H1 (cell line): Measurements from ENCODE around the gene SSU72. TPM values are rescaled to one million over a fixed set of nuclear protein-coding genes. Genes with fewer than 3 reads are reported as not detected.

Experiments
- CTCF ChIA-PET: fragments of 300-600 bp; sonication (Branson Sonifier 250); formaldehyde crosslinking; loops from one replicate; lab custom pipeline; 2021; ENCODE audit not compliant: partially characterized antibody; lab: Charles Lee
- POLR2A ChIA-PET: fragments of 300-600 bp; sonication (Branson Sonifier 250); formaldehyde crosslinking; loops from one replicate; lab custom pipeline; 2021; ENCODE audit warnings: inconsistent platforms; ENCODE audit not compliant: partially characterized antibody; lab: Charles Lee
- DNase-seq, 2 experiments: peaks; one replicate each; pipeline versions ENCODE4 v3.0.0 to v3.0.0-alpha.2; 2010 to 2022; ENCODE audit warnings: low spot score in 2 of 2, low read depth in 1 of 2, mixed read lengths in 1 of 2
- FAIRE-seq: peaks from 2 replicates; lab custom pipeline; 2011; peaks lifted over from hg19 to GRCh38; lab: Jason Lieb, UNC
- H2AFZ ChIP-seq: 2 replicates; pipeline ENCODE4 v1.8.1; 2012; ENCODE audit warnings: low read length, inconsistent platforms
- H2AK5ac ChIP-seq: 2 replicates; pipeline ENCODE4 v1.6.1; 2013; ENCODE audit warnings: low read depth, low read length
- H2BK120ac ChIP-seq: replicated peaks from 2 replicates; pipeline ENCODE3; 2013; ENCODE audit warnings: low read depth, low read length, inconsistent platforms
- H2BK12ac ChIP-seq: 2 replicates; pipeline ENCODE4 v1.6.1; 2013; ENCODE audit warnings: low read depth, low read length
- H2BK15ac ChIP-seq: 2 replicates; pipeline ENCODE4 v1.6.1; 2013; ENCODE audit warnings: low read length
- H2BK20ac ChIP-seq: 2 replicates; pipeline ENCODE4 v1.6.1; 2013; ENCODE audit warnings: low read length
- H2BK5ac ChIP-seq: 2 replicates; pipeline ENCODE4 v1.6.1; 2013; ENCODE audit warnings: low read depth, low read length
- H3K14ac ChIP-seq: 2 replicates; pipeline ENCODE4 v1.6.1; 2013; ENCODE audit warnings: inconsistent platforms; ENCODE audit not compliant: insufficient read length
- H3K18ac ChIP-seq: 2 replicates; pipeline ENCODE4 v1.6.1; 2013; ENCODE audit warnings: low read length; ENCODE audit errors: extremely low read depth
- H3K23ac ChIP-seq: 2 replicates; pipeline ENCODE4 v1.6.1; 2013; ENCODE audit warnings: inconsistent platforms; ENCODE audit not compliant: insufficient read length
- H3K23me2 ChIP-seq: 2 replicates; pipeline ENCODE4 v1.6.1; 2013; ENCODE audit warnings: low read depth, low read length
- H3K27ac ChIP-seq: 2 replicates; pipeline ENCODE4 v1.6.1; 2011; ENCODE audit warnings: low read depth, low read length, inconsistent platforms
- H3K27me3 ChIP-seq, 4 experiments: replicated peaks in 1 of 4; 1 replicate in 1 of 4; 2 replicates in 3 of 4; pipeline versions ENCODE4 v1.6.1 to v1.8.1; 2011 to 2013; ENCODE audit warnings: low read length in 3 of 4, mild to moderate bottlenecking in 3 of 4, inconsistent platforms in 2 of 4, mixed read lengths in 2 of 4, moderate library complexity in 1 of 4; ENCODE audit not compliant: control insufficient read depth in 3 of 4, insufficient read depth in 3 of 4; ENCODE audit errors: extremely low read depth in 1 of 4
- H3K36me3 ChIP-seq, 4 experiments: 2 replicates each; pipeline versions ENCODE4 v1.6.1 to v1.8.1; 2011 to 2013; ENCODE audit warnings: mild to moderate bottlenecking in 4 of 4, low read length in 3 of 4, moderate library complexity in 2 of 4, control low read depth in 1 of 4, inconsistent platforms in 1 of 4; ENCODE audit not compliant: insufficient read depth in 4 of 4, control insufficient read depth in 2 of 4
- H3K4ac ChIP-seq: replicated peaks from 2 replicates; pipeline ENCODE3; 2013; ENCODE audit warnings: low read length, low read depth, mixed read lengths, inconsistent platforms; ENCODE audit not compliant: insufficient read length
- H3K4me1 ChIP-seq, 4 experiments: replicated peaks in 1 of 4; 1 replicate in 1 of 4; 2 replicates in 3 of 4; pipeline versions ENCODE4 v1.6.1 to v1.8.1; 2011 to 2013; ENCODE audit warnings: low read length in 3 of 4, inconsistent platforms in 2 of 4, mixed read lengths in 1 of 4; ENCODE audit not compliant: insufficient read depth in 4 of 4, control insufficient read depth in 3 of 4
- H3K4me2 ChIP-seq, 2 experiments: 2 replicates each; pipeline versions ENCODE4 v1.6.1 to v1.8.1; 2011 to 2013; ENCODE audit warnings: low read depth in 2 of 2, low read length in 2 of 2, control low read depth in 1 of 2, inconsistent platforms in 1 of 2, mild to moderate bottlenecking in 1 of 2; ENCODE audit not compliant: insufficient read depth in 1 of 2
- H3K4me3 ChIP-seq, 4 experiments: fragments of 200-600, 300-600 bp in 1 of 4; sonication (generic), shearing (Covaris generic), sonication (Bioruptor Twin) in 1 of 4; 2 replicates each; pipeline versions ENCODE4 v1.5.1 to v1.8.1; 2011 to 2016; ENCODE audit warnings: low read length in 4 of 4, low read depth in 3 of 4, control low read depth in 2 of 4, inconsistent platforms in 2 of 4, mild to moderate bottlenecking in 2 of 4, mixed read lengths in 1 of 4, moderate library complexity in 1 of 4; ENCODE audit not compliant: insufficient read depth in 2 of 4; ENCODE audit errors: extremely low read depth in 1 of 4
- H3K56ac ChIP-seq: replicated peaks from 2 replicates; pipeline ENCODE3; 2013; ENCODE audit warnings: low read depth, mild to moderate bottlenecking, mixed read lengths, low read length, inconsistent platforms; ENCODE audit not compliant: insufficient read length
- H3K79me1 ChIP-seq: 2 replicates; pipeline ENCODE4 v1.6.1; 2013; ENCODE audit warnings: low read depth, low read length, control low read depth
- H3K79me2 ChIP-seq, 2 experiments: 2 replicates each; pipeline versions ENCODE4 v1.6.1 to v1.8.1; 2012 to 2013; ENCODE audit warnings: low read length in 2 of 2, mild to moderate bottlenecking in 2 of 2, inconsistent platforms in 1 of 2; ENCODE audit not compliant: insufficient read depth in 2 of 2, control insufficient read depth in 1 of 2
- H3K9ac ChIP-seq, 4 experiments: replicated peaks in 1 of 4; 1 replicate in 1 of 4; 2 replicates in 3 of 4; pipeline versions ENCODE4 v1.6.1 to v1.8.1; 2011 to 2013; ENCODE audit warnings: low read depth in 3 of 4, low read length in 3 of 4, control low read depth in 2 of 4, mild to moderate bottlenecking in 2 of 4, moderate library complexity in 2 of 4, inconsistent platforms in 1 of 4; ENCODE audit errors: extremely low read depth in 1 of 4
- H3K9me3 ChIP-seq, 2 experiments: 2 replicates each; pipeline versions ENCODE4 v1.6.1 to v1.8.1; 2012 to 2013; ENCODE audit warnings: mild to moderate bottlenecking in 2 of 2, moderate library complexity in 2 of 2, control low read depth in 1 of 2, inconsistent platforms in 1 of 2, low read depth in 1 of 2, low read length in 1 of 2, mixed read lengths in 1 of 2; ENCODE audit not compliant: insufficient read depth in 2 of 2
- H4K20me1 ChIP-seq, 2 experiments: replicated peaks in 1 of 2; 2 replicates each; pipeline versions ENCODE3 to v1.8.1; 2011 to 2013; ENCODE audit warnings: inconsistent platforms in 2 of 2, low read length in 2 of 2, mild to moderate bottlenecking in 1 of 2; ENCODE audit not compliant: insufficient read depth in 2 of 2, control insufficient read depth in 1 of 2
- H4K5ac ChIP-seq: 2 replicates; pipeline ENCODE4 v1.6.1; 2013; ENCODE audit warnings: low read length, low read depth, mixed read lengths, inconsistent platforms; ENCODE audit not compliant: insufficient read length
- H4K8ac ChIP-seq: 2 replicates; pipeline ENCODE4 v1.8.0; 2013; ENCODE audit warnings: mild to moderate bottlenecking, moderate library complexity, low read length, inconsistent platforms; ENCODE audit not compliant: insufficient read depth; ENCODE audit errors: extremely low read depth
- H4K91ac ChIP-seq: replicated peaks from 2 replicates; pipeline ENCODE3; 2013; ENCODE audit warnings: low read length, mixed read lengths, inconsistent platforms; ENCODE audit not compliant: insufficient read length
- ASH2L ChIP-seq: fragments of 200-600, 300-600 bp; sonication (generic); IDR thresholded peaks from one replicate; pipeline ENCODE4 v1.7.1; 2017; ENCODE audit warnings: low read length
- BACH1 ChIP-seq: IDR thresholded peaks from 2 replicates; pipeline ENCODE4 v1.6.1; 2012; ENCODE audit warnings: low read length, improper control_type of control experiment
- CHD2 ChIP-seq: IDR thresholded peaks from 2 replicates; pipeline ENCODE4 v1.6.1; 2012; ENCODE audit warnings: low read length, improper control_type of control experiment
- EGR1 ChIP-seq: IDR thresholded peaks from 2 replicates; pipeline ENCODE4 v1.6.1; 2011; ENCODE audit warnings: low read depth, low read length, borderline replicate concordance
- EZH2 ChIP-seq: fragments of 200-600 bp; sonication (generic); IDR thresholded peaks from 2 replicates; pipeline ENCODE4 v1.7.1; 2012; ENCODE audit warnings: low read depth, mild to moderate bottlenecking, moderate library complexity, low read length, inconsistent platforms; ENCODE audit not compliant: severe bottlenecking
- GABPA ChIP-seq: IDR thresholded peaks from 2 replicates; pipeline ENCODE4 v1.6.1; 2011; ENCODE audit warnings: mild to moderate bottlenecking, low read length, moderate library complexity, borderline replicate concordance; ENCODE audit not compliant: insufficient read depth
- KDM4A ChIP-seq: IDR thresholded peaks from one replicate; pipeline ENCODE4 v1.7.1; 2012; ENCODE audit warnings: low read depth, mild to moderate bottlenecking, moderate library complexity, low read length, inconsistent platforms; ENCODE audit not compliant: severe bottlenecking
- MAFK ChIP-seq: IDR thresholded peaks from 2 replicates; pipeline ENCODE4 v1.6.1; 2012; ENCODE audit warnings: low read depth, mild to moderate bottlenecking, improper control_type of control experiment, low read length
- NRF1 ChIP-seq: IDR thresholded peaks from 2 replicates; pipeline ENCODE4 v1.6.1; 2011; ENCODE audit warnings: mild to moderate bottlenecking, low read depth, low read length, improper control_type of control experiment
- RBBP5 ChIP-seq: IDR thresholded peaks from 2 replicates; pipeline ENCODE4 v1.7.1; 2012; ENCODE audit warnings: low read depth, mild to moderate bottlenecking, inconsistent platforms, low read length, moderate library complexity, borderline replicate concordance
- SIX5 ChIP-seq: IDR thresholded peaks from 2 replicates; pipeline ENCODE4 v1.6.1; 2011; ENCODE audit warnings: mild to moderate bottlenecking, low read depth, low read length
- SP2 ChIP-seq: IDR thresholded peaks from 2 replicates; pipeline ENCODE4 v1.6.1; 2012; ENCODE audit warnings: mild to moderate bottlenecking, low read length, inconsistent platforms
- TCF12 ChIP-seq: IDR thresholded peaks from 2 replicates; pipeline ENCODE4 v1.6.1; 2011; ENCODE audit warnings: low read depth, mild to moderate bottlenecking, low read length
- YY1 ChIP-seq: IDR thresholded peaks from 2 replicates; pipeline ENCODE4 v1.6.1; 2011; ENCODE audit warnings: low read depth, mild to moderate bottlenecking, low read length
- WGBS, 2 experiments: shearing (Covaris generic) in 1 of 2; methylation state at CpG; one replicate each; pipeline versions ENCODE4 v1.1.6 to v1.1.7; 2013 to 2015; ENCODE audit warnings: low lambda C conversion rate in 2 of 2, mixed read lengths in 2 of 2, inconsistent platforms in 1 of 2, low coverage in 1 of 2, missing lambda C conversion rate in 1 of 2; ENCODE audit not compliant: insufficient replicate concordance in 2 of 2, insufficient coverage in 1 of 2, insufficient read length in 1 of 2; ENCODE audit errors: extremely low coverage in 1 of 2, missing lambda C conversion rate in 1 of 2; 5-methylcytosine and 5-hydroxymethylcytosine counted together
- polyA plus RNA-seq, 7 experiments: library from polyadenylated mRNA; depleted of rRNA in 3 of 7; stranded (reverse) in 5 of 7; unstranded in 2 of 7; fragments of >200 nt in 5 of 7; fragments of 200-250 nt in 2 of 7; gene quantifications; 1 replicate in 5 of 7; 2 replicates in 1 of 7; 4 replicates in 1 of 7; pipeline versions ENCODE4 v1.2.1 to v1.2.3, GENCODE V29; 2011 to 2013; ENCODE audit warnings: missing spikeins in 2 of 7, mixed read lengths in 2 of 7
- total RNA-seq: library from RNA; stranded (reverse); fragmentation: NEBNext Ultra II Directional; extraction: Animal tissue kit (Norgen Biotek cat#: 25700); gene quantifications from 2 replicates; pipeline ENCODE4 v1.2.1, GENCODE V29; 2021
- TF ChIP-seq, protein P1 (sequence below): IDR thresholded peaks from 2 replicates; pipeline ENCODE4 v1.6.1; 2012; ENCODE audit warnings: inconsistent platforms

Gene SSU72
- total and polyA plus RNA-seq, 2 of the 8 experiments (the other 6 are each of a cell fraction or from before 2014, with no cell fraction given), result 110 to 165 TPM

- Histone ChIP-seq H4K91ac (no peak overlapping the region), H4K5ac (no peak overlapping the region), H3K18ac (no peak overlapping the region), H3K4me2 (no peak overlapping the region), H3K79me2 (no peaks in the 10 kb centered on the region), H3K56ac (no peak overlapping the region), H2AK5ac (no peak overlapping the region), H3K27me3 (peaks cover 5 to 14% (median 10%) of the 10 kb centered on the region in 4 experiments), H3K23me2 (peaks cover 1% of the 10 kb centered on the region; the same call in 1 of the 2 replicates), H2BK5ac (no peak overlapping the region), H3K4me3 (no peak overlapping the region), H2AFZ (no peak overlapping the region), H3K23ac (no peak overlapping the region), H3K4me1 (peaks cover 0 to 2% (median under 1%) of the 10 kb centered on the region in 4 experiments; a peak in 4 of 7 replicates), H3K14ac (no peak overlapping the region), H2BK20ac (no peak overlapping the region), H3K9me3 (no peaks in the 10 kb centered on the region), H2BK120ac (no peak overlapping the region), H4K8ac (0 out of 2 replicates have a peak overlapping the region, but pooled peaks have one; percentile 68), H3K27ac (no peak overlapping the region), H2BK15ac (no peak overlapping the region), H2BK12ac (no peak overlapping the region), H3K79me1 (no peaks in the 10 kb centered on the region), H4K20me1 (peaks cover 0 to 2% of the 10 kb centered on the region in 2 experiments), H3K4ac (no peak overlapping the region), H3K9ac (no peak overlapping the region), H3K36me3 (no peaks in the 10 kb centered on the region)
- FAIRE-seq, result no peak
- no peak for TF ChIP-seq NRF1
- TF ChIP-seq YY1, result no peak
- no peak for TF ChIP-seq BACH1
- TF ChIP-seq SIX5, result no peak
- no peak for TF ChIP-seq EGR1
- no peak for TF ChIP-seq GABPA
- TF ChIP-seq, protein P1, sequence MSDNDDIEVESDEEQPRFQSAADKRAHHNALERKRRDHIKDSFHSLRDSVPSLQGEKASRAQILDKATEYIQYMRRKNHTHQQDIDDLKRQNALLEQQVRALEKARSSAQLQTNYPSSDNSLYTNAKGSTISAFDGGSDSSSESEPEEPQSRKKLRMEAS, result no peak
- TF ChIP-seq MAFK, result no peak
- TF ChIP-seq TCF12, result no peak
- no peak for TF ChIP-seq KDM4A
- no peak for TF ChIP-seq EZH2
- TF ChIP-seq SP2, result no peak
- no peak for TF ChIP-seq ASH2L
- no peak for TF ChIP-seq RBBP5
- TF ChIP-seq CHD2, result no peak
- CTCF ChIA-PET, result interaction anchor here (1.1 to 1.4 kb wide), 2 partner anchors 13 to 15 kb away, joined by 3 read pairs; no protein-coding TSS in a partner anchor
- 88% methylated on average over 8 of the region's 17 CpGs; no CpG with 5 or more reads in 1 of the 2 experiments for WGBS, 2 experiments
- POLR2A ChIA-PET, result interaction anchor here (1.2 kb wide), 1 partner anchor 32 kb away, joined by 4 read pairs; no protein-coding TSS in a partner anchor
- no peak for DNase-seq
Measured at GRCh38 chr1:1605724-1606123, 31.1 kb upstream of the SSU72 start.
